CD4-positive, alpha-beta T cell (primary cell): ENCODE measurements around the gene ZNF576. TPM values are rescaled to one million over a fixed set of nuclear protein-coding genes. Genes with fewer than 3 reads are reported as not detected.
A peak's percentile ranks its signal among the peaks of the same experiment; 100 is the strongest.

ENCODE experiments used
- ATAC-seq: fragments of 200-7000 bp; cut with Tn5 transposase; one replicate; pipeline ENCODE4 v1.10.0; 2022; ENCODE audit warnings: mild to moderate bottlenecking; ENCODE audit not compliant: poor library complexity
- CTCF ChIA-PET: fragments of 350-600 bp; sonication (Branson Sonifier 250); formaldehyde crosslinking; loops from one replicate; lab custom pipeline; 2021; ENCODE audit warnings: antibody characterized with exemption, inconsistent platforms; lab: Charles Lee
- POLR2A ChIA-PET: fragments of 350-600 bp; sonication (Branson Sonifier 250); formaldehyde crosslinking; loops from one replicate; lab custom pipeline; 2021; ENCODE audit warnings: antibody characterized with exemption, inconsistent platforms; lab: Charles Lee
- DNase-seq, 14 experiments: peaks; one replicate each; pipeline ENCODE4 v3.0.0-alpha.2; 2013 to 2020; ENCODE audit warnings: mixed read lengths in 2 of 14
- H3K27ac ChIP-seq, 2 donors: one replicate each; pipeline versions ENCODE4 v1.5.1 to v1.7.0; 2013; ENCODE audit warnings: low read length in 2 of 2, low read depth in 1 of 2, mild to moderate bottlenecking in 1 of 2
- H3K27me3 ChIP-seq, 2 experiments: 1 replicate in 1 of 2; 2 replicates in 1 of 2; pipeline versions ENCODE4 v1.6.1 to v1.7.0; 2013; ENCODE audit warnings: low read length in 2 of 2, control low read depth in 1 of 2, mild to moderate bottlenecking in 1 of 2, moderate library complexity in 1 of 2; ENCODE audit not compliant: insufficient read depth in 2 of 2, control insufficient read depth in 1 of 2
- H3K36me3 ChIP-seq: one replicate; pipeline ENCODE4 v1.6.1; 2013; ENCODE audit warnings: low read length, control low read depth; ENCODE audit not compliant: insufficient read depth
- H3K4me1 ChIP-seq: one replicate; pipeline ENCODE4 v1.6.1; 2013; ENCODE audit warnings: low read length, control low read depth; ENCODE audit not compliant: insufficient read depth
- H3K4me3 ChIP-seq: one replicate; pipeline ENCODE4 v1.5.1; 2013; ENCODE audit warnings: mild to moderate bottlenecking, low read length, moderate library complexity
- H3K9me3 ChIP-seq, 2 experiments: 1 replicate in 1 of 2; 2 replicates in 1 of 2; pipeline versions ENCODE4 v1.6.1 to v1.7.0; 2013; ENCODE audit warnings: low read length in 2 of 2, mild to moderate bottlenecking in 2 of 2, control low read depth in 1 of 2, moderate library complexity in 1 of 2; ENCODE audit not compliant: control insufficient read depth in 1 of 2, insufficient read depth in 1 of 2
- H3K27ac Mint-ChIP-seq: one replicate; pipeline ENCODE4 v1.8.0; 2020; ENCODE audit warnings: mixed read lengths
- H3K27me3 Mint-ChIP-seq: one replicate; pipeline ENCODE4 v1.8.0; 2021; ENCODE audit warnings: mixed read lengths
- H3K36me3 Mint-ChIP-seq: one replicate; pipeline ENCODE4 v1.8.0; 2021; ENCODE audit warnings: low read depth, mixed read lengths
- H3K4me1 Mint-ChIP-seq: one replicate; pipeline ENCODE4 v1.8.0; 2021; ENCODE audit warnings: low read depth, mixed read lengths
- H3K4me3 Mint-ChIP-seq: one replicate; pipeline ENCODE4 v1.8.0; 2020; ENCODE audit warnings: mild to moderate bottlenecking, mixed read lengths
- H3K9me3 Mint-ChIP-seq: one replicate; pipeline ENCODE4 v1.8.0; 2020; ENCODE audit warnings: mixed read lengths
- CTCF ChIP-seq: fragments of 200-600 bp; IDR thresholded peaks from one replicate; pipeline ENCODE4 v1.8.0; 2022; ENCODE audit warnings: antibody characterized with exemption, mild to moderate bottlenecking
- intact Hi-C, 2 experiments: fragments of 100-400 bp; cut with DNase I in 1 of 2; cut with micrococcal nuclease in 1 of 2; formaldehyde crosslinking; loops; one replicate each; pipeline versions ENCODE4 v1.15.1 to v1.9.0; 2023 to 2025; cut with DNase I, micrococcal nuclease
- total RNA-seq, 174 experiments: library from RNA in 2 of 174; stranded (reverse) in 2 of 174; gene quantifications; one replicate each; pipeline ENCODE4 v1.2.3 and lab custom pipeline; 2021 to 2026

Gene ZNF576
- total RNA-seq, 2 experiments from 2014 or later: 4.1 to 4.8 TPM

- H3K27me3 Mint-ChIP-seq: no peaks in the 10 kb centered on the region
- no peaks in the 10 kb centered on the region for H3K36me3 ChIP-seq
- DNase-seq (peak in 2 of 14 experiments; percentile 18 to 25), ATAC-seq (peak; percentile 3)
- peaks cover 19% of the 10 kb centered on the region for H3K36me3 Mint-ChIP-seq
- POLR2A ChIA-PET: interaction anchor here (1.3 to 4.0 kb wide), 2 partner anchors 19 to 113 kb away, joined by 4 to 27 read pairs; partner anchors contain the start of genes IRGQ and ZNF576
- H3K9me3 ChIP-seq: no peaks in the 10 kb centered on the region
- peak overlapping the region; percentile 65 for H3K4me3 Mint-ChIP-seq
- CTCF ChIA-PET: interaction anchor here (2.7 to 3.1 kb wide), 2 partner anchors 18 to 21 kb away, joined by 11 to 22 read pairs; no protein-coding TSS in a partner anchor
- H3K4me3 ChIP-seq: peak overlapping the region; percentile 51
- no peaks in the 10 kb centered on the region for H3K27me3 ChIP-seq
- peaks cover 31% of the 10 kb centered on the region for H3K4me1 ChIP-seq
- H3K27ac Mint-ChIP-seq: peak overlapping the region; percentile 96
- H3K27ac ChIP-seq: peak overlapping the region in 1 of 2 donors; percentile 52
- no peak for TF ChIP-seq CTCF
- peaks cover 51% of the 10 kb centered on the region for H3K4me1 Mint-ChIP-seq
- H3K9me3 Mint-ChIP-seq: no peaks in the 10 kb centered on the region
- intact Hi-C loops: loop anchor here (1.0 kb wide), 4 partner anchors 20 to 43 kb away; partner anchors contain the start of genes IRGQ (in 2 of the 2), ZNF576 (in 2 of the 2), ZNF428 (in 1 of the 2) and ZNF575 (in 1 of the 2)
Measured at GRCh38 chr19:43575955-43576878, 20.2 kb upstream of the ZNF576 start.

- no peaks in the 10 kb centered on the region for H3K27me3 ChIP-seq
- Mint-ChIP-seq H3K36me3 (peaks cover 12% of the 10 kb centered on the region), H3K9me3 (no peaks in the 10 kb centered on the region), H3K4me1 (peaks cover 39% of the 10 kb centered on the region), H3K27ac (peak overlapping the region; percentile 24), H3K27me3 (no peaks in the 10 kb centered on the region), H3K4me3 (peak overlapping the region; percentile 68)
- no peaks in the 10 kb centered on the region for H3K9me3 ChIP-seq
- ChIA-PET POLR2A (no interaction called here), CTCF (interaction anchor here (1.2 kb wide), 1 partner anchor 16 kb away, joined by 3 read pairs; no protein-coding TSS in a partner anchor)
- no peak for DNase-seq
- no peak overlapping the region for H3K4me3 ChIP-seq
- no peak overlapping the region for H3K27ac ChIP-seq
- peaks cover 31% of the 10 kb centered on the region for H3K4me1 ChIP-seq
- H3K36me3 ChIP-seq: no peaks in the 10 kb centered on the region
- ATAC-seq: no peak
- intact Hi-C loops: loop anchor here in 1 of 2 experiments (1.0 kb wide), 1 partner anchor 17 kb away; no protein-coding TSS in a partner anchor
- TF ChIP-seq CTCF: no peak
Measured at GRCh38 chr19:43578787-43579186, 17.6 kb upstream of the ZNF576 start.

- Histone ChIP-seq H3K4me3 (no peak overlapping the region), H3K4me1 (peaks cover 10% of the 10 kb centered on the region), H3K36me3 (no peaks in the 10 kb centered on the region), H3K27ac (no peak overlapping the region), H3K9me3 (no peaks in the 10 kb centered on the region), H3K27me3 (no peaks in the 10 kb centered on the region)
- no peak for DNase-seq
- H3K27ac Mint-ChIP-seq: no peak overlapping the region
- ATAC-seq: no peak
- intact Hi-C loops: no loop called here
- H3K4me1 Mint-ChIP-seq: peaks cover 27% of the 10 kb centered on the region
- POLR2A ChIA-PET: no interaction called here
- no peaks in the 10 kb centered on the region for H3K9me3 Mint-ChIP-seq
- H3K36me3 Mint-ChIP-seq: no peaks in the 10 kb centered on the region
- TF ChIP-seq CTCF: no peak
- no peaks in the 10 kb centered on the region for H3K27me3 Mint-ChIP-seq
- H3K4me3 Mint-ChIP-seq: no peak overlapping the region
- CTCF ChIA-PET: interaction anchor here (2.0 kb wide), 1 partner anchor 13 kb away, joined by 5 read pairs; no protein-coding TSS in a partner anchor
Measured at GRCh38 chr19:43581467-43581866, 14.9 kb upstream of the ZNF576 start.
